HG03457 (cell line): Measurements from ENCODE around the gene RNASE7.

ENCODE experiments used
- ATAC-seq: cut with Tn5 transposase; IDR thresholded peaks from one replicate; pipeline ENCODE4 v1.9.1; 2021; ENCODE audit warnings: moderate number of reproducible peaks; ENCODE audit not compliant: unreplicated experiment

The RNASE7 gene

GRCh38 chr14:21084998-21085853, 43.1 kb downstream of the RNASE7 start:
- ATAC-seq, result no peak

DNA sequence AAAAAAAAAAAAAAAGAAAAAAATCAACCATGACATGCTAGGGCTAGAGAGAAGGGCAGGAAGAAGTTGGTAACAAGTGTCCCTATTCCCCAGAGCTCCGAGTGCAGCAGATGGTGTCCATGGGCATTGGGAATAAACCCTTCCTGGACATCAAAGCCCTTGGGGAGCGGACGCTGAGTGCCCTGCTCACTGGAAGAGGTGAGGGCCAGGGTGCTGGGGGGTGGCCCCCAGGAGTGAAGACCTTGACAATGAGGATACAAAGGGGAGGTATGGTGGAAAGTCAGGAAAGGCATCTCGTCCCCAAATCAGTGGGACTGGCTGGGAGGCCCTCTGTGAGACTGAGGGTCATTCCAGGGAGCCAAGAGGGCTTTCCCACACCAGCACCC, 44.7 kb downstream of the RNASE7 start:
- no peak for ATAC-seq

DNA sequence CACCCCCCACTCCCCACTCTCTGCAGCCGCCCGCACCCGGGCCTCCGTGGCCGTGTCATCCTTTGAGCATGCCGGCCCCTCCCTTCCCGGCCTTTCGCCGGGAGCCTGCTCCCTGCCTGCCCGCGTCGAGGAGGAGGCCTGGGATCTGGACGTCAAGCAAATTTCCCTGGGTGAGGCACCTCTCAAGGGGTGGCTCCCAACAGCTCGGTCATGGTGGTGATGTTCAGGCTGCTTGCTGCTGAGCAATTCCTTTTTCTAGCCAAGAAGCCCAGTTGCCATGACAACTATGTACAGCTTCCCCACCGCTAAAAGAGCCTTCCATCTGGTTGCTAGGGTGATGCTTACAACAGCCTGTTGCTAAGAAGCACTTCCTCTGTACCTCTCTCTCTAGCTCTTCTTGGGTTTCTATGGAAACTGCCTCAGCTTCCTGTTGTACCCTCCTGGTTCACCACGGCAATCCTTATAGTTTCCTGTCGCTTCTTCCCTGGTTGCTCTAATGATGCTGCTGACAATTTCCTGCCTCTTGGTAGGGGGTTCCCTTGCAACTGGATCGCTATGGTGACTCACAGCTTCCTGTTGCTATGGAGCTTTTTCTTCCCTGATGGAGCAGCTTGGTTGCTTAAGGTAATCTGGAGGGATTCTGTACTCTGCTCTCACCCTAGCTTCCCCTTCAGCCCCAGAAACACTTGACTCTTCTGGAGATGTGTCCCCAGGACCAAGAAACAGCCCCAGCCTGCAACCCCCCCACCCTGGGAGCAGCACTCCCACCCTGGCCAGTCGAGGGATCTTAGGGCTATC, 45.3 kb downstream of the RNASE7 start:
- no peak for ATAC-seq

GRCh38 chr14:21088687-21089086, 46.5 kb downstream of the RNASE7 start:
- no peak for ATAC-seq

DNA sequence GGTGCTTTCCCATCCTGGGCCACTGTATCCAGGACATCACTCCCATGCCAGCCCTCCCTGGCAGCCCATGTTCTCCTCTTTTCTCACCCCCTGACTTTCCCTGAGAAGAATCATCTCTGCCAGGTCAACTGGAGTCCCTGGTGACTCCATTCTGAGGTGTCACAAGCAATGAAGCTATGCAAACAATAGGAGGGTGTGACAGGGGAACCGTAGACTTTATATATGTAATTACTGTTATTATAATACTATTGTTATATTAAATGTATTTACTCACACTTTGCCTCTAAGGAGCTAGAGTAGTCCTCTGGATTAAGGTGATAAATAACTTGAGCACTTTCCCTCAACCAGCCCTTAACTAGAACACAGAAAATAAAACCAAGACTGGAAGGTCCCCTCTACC, 47.1 kb downstream of the RNASE7 start:
- ATAC-seq, result no peak

- no peak for ATAC-seq
Observed at GRCh38 chr14:21089877-21090193, 47.7 kb downstream of the RNASE7 start.

DNA sequence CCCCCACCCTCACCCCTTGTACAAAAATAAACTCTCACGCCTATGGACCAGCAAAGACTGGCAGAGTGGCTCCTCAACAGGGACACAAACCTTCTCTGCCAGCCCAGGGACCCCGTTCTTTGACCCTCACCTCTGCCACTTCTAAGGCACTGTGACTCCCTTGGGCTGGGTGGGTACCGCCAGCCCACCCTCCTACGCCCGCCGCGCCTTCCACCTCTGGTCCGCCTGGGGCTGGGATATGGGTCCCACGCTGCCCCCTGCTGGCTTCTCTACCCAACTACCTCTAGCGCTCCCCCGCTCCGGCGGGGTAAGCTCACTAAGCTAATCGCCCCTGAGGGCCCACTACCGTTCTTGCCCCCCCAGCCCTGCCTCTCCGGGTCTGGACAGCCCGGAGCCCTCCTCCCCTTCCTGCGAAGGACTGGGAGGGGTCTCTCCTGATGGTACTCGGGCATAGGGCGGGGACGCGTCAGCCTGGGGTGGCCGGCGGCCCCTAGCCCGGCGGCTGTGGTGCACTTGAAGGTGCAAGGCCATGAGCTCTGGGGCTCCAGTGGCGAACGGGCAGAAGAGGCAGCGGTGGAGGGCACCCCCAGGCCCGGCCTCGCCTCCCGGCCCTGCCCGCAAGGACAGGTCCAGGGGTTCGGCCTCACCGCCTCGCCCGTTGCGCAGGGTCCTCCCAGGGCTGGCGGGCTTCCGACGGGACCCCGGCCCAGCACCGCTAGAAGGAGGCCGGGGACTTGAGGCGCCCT, 48.2 kb downstream of the RNASE7 start:
- ATAC-seq, result no peak

DNA sequence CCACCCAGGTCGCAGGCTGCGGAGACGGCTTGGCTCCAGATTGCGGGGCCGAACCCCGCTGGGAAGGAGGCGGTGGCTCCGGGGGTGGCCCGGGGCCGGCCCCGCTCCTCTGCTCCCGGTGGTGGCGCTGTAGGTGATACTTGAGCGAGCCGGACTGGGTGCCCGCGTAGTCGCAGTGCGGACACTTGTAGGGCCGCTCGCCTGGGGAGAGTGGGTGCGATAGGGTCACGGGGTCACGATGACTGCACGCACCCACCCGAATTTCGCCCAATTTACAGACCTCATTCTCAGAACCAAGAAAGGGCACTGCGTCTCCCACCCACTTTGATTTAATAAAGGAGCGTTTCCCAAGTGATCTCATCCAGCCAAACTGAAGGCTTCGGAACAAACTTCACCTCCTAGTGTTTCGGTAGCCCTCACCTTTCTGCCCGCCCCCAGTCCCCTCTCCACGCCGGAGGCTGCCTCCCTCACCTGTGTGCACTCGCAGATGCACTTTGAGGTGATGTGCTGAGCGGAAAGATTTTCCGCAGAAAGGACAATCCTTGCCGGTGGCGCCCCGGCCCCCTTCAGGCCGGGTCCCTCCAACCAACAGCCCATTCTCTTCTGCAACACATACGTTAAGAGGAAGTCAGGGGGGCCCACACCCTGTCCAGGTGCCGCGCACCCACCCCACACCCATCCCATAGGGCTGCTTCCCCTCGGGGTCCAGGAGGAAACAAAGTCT, 48.9 kb downstream of the RNASE7 start:
- no peak for ATAC-seq

DNA sequence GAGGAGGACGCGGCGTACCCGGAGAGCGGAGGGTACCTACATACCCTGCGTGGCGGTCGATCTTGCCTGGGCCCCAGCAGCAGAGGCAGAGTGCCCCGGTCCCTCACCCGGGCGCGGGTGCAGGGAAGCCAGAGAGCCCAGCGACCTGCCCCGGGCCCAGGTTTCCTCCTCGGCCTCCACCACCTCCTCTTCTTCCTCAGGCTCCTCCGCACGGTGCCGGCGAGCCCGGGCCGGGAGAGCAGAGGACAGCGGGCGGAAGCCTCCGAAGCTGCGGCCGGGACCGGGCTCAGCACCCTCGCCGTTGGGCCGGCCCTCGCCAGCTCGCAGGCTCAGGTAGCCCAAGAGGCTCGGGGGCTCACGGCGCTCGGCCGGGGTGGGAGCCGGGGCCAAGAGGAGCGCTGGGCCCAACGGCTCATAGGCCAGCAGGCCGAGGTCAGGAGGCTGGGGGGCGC, 49.7 kb downstream of the RNASE7 start:
- no peak for ATAC-seq

GRCh38 chr14:21092273-21093011, 50.3 kb downstream of the RNASE7 start:
- peak; percentile 61 for ATAC-seq

DNA sequence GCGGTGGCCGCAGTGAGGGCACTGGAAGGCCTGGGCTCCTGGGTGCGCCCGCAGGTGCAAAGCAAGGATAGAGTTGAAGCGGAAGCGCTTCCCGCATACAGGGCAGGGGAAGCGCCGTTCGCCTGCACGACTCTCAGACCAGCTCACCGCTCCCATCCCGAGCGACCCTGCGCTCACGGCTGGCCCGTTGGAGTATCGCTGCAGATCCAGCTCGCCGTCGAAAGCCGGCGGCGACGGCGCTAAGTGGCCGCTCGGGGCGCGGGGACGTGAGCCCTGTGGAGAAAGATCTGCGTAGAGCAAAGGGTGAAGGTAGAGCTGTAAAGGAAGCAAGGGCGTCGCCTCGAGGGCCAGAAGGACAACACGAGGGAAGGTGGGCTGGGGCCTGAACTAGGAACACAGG, 50.9 kb downstream of the RNASE7 start:
- no peak for ATAC-seq
